Measurements from ENCODE around the gene SLC6A18.

GRCh38 chr5:1199340-1199648 lies 25.9 kb upstream of the SLC6A18 start:
- no peak for TF ChIP-seq EZH2phosphoT487 (IDR thresholded peaks at IDR 0.05; ENCODE audit: low read depth, severe bottlenecking, unreplicated experiment)
- TF ChIP-seq CTCF (IDR thresholded peaks at IDR 0.05; ENCODE audit: poor library complexity): no peak
- no peak for TF ChIP-seq EZH2 (IDR thresholded peaks at IDR 0.05; ENCODE audit: borderline replicate concordance)

All from hepatocyte (in vitro differentiated cells).